GM11168 (cell line): ENCODE results near the gene DOCK8.

Experiments used
- in situ Hi-C: fragments of 300-500 bp; cut with MboI; formaldehyde crosslinking; loops from one replicate; pipeline ENCODE4 v1.12.0; 2022; ENCODE audit warnings: low sequenced_read_pairs; ENCODE audit not compliant: unreplicated experiment

DOCK8 gene

DNA sequence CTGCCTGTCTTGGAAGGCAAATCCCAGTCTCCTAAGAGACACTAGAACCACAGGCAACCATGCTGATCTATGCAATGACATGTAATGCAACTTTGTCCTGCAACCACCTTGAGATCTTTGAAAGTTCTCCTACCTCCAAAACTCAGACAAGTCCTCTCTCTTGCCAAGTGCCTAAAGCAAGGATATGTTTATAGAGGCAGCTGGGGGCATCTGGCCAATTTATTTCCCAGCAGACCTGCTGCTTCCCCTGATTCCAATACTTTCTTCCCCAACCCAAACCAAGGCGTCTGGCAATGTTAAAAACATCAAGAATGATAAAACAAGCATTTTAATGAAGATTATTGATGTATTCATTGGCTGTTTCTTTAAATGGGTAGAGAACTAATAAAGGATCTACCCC is 138.4 kb downstream of the DOCK8 start:
- in situ Hi-C loops = no loop called here

DNA sequence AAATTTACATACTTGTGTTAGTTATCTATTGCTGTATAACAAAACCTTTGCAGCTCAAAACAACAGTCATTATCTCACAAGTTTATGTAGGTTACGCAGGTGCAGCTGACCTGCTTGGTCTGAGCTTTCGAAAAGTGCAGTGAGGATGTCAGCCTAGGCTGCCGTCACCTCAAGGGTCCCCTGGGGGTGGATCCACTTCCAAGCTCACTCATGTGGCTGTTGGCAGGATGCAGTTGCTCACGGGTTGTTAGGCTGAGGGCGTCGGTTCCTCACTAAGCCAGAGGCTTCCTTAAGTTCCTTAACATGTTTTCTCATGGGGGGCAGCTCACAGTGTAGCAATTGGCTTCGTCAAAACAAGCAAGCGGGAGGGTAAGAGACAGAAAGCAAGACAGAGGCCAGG is 139.8 kb downstream of the DOCK8 start:
- in situ Hi-C loops = no loop called here

DNA sequence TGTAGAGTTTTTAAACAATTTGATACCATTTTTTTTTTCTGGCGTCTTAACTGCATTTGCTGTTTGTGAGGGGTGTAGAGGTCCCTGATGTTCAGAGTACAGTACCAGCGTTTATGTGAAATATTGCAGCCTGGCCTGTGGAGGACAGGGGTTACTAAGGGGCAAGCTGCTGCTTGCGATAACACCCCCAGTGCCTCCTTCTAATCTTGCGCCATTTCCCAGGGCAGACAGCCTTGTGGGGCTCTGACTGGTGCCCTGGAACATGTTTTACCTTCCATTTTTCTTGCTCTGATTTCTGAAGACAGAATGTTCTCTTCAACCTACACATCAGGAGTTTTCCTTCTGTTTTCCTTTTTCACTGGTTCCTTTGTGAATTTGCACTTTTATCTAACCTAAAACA is 142.9 kb downstream of the DOCK8 start:
- in situ Hi-C loops = no loop called here

DNA sequence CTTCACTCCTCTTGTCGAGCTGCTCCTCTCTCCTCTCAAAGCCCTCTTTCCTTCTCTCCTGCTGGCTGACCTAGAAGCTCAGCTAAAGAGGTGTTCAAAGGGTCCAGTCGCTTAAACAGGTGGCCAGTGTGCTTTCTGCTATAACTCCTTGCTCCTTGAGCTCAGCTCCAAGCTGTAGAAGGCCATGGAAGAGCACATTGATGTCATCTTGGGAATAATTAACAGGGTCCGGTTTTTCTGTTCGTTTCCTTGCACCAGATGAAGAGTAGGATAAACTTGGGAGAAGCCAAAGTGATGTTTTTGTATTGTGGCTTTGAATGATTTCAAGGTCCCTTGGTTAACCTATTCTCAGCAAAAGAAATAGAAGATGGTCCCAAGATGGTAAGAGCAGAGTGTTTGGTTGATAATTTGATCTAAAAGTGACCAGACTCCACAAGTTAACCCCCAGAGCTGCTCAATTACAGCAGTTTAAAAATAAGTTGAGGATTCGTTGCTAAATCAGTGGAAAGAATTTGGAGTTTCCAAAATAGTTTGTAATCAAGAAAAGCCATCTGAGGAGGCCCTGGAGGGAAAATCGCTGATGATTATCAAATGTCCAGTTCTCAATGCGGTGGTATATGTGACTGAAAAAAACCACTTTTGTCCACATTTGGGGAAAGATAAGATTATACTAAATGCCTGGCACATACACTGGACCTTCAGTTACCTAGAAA is 148.1 kb downstream of the DOCK8 start:
- in situ Hi-C loops = no loop called here

DNA sequence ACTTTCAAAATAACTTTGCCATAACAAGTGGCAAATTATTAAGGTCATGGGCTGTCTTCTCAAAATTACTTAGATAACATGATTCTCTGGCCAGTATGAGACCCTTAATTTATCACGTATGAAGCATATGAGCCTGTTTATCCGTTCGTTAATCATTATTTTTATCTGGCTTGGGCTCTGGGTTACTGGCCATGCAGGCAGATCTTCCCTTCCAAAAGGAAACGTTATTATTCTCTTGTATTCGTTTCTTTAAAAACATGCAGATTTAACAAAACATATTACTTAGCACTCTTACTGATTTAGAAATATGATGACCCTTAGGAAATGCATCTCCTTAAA is 148.6 kb downstream of the DOCK8 start:
- in situ Hi-C loops = no loop called here

DNA sequence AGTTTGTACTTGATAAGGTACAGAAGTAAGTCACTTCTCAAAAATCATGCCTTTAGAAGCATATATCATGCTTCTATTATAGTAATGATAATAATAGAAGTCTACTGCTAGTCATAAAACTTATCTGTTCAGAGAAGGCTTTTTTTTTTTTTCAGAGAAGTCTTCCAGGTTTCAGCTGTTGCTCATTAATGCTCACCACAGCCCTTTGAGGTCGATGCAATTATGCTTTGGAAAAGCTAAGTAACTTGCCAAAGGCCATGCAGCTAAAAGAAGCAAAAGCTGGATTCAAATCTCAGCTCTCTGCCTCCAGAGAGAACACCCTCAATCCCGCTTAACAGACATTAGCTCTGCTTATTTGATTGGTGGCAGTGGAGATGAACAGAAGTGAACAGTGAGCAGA is 150.8 kb downstream of the DOCK8 start:
- in situ Hi-C loops = loop anchor here (5.0 kb wide), 1 partner anchor 37 kb away; no protein-coding TSS in a partner anchor

DNA sequence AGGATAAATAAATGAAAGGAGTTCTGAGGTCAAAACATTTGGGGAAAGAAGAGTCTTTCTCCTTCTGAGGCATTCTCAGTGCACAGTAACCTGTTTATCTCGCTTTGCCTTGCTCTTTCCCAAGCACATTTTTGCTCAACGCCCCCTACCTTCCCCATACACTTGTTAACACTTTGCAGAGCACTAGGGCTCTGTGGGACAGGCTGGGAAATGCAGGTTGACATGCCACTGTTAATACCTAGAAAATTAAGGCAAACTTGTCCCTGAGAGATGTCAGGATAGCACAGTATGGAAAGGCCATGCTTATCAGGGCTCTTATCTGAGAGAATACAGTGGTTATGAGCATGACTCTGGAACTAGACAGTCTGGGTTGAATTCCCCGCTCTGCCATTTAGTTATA is 152.0 kb downstream of the DOCK8 start:
- in situ Hi-C loops = loop anchor here (5.0 kb wide), 1 partner anchor 36 kb away; no protein-coding TSS in a partner anchor

DNA sequence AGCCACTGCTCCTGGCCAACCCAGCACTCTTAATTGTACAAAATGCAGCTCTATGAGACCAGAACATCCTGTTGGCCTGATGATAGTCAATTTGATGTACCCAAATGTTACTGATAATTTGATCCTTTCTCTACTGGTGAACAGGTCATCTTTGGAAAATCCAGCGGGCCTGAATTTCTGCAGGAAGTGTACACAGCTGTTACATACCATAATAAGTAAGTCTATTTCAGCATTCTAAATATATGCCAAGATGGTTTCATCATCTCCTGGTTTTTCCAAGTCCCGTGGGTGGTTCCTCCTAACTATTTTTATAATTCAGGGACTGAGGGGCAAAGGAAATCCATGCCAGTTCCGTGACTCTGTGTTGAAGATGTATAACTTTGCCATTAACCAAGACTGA is 155.4 kb downstream of the DOCK8 start:
- in situ Hi-C loops = no loop called here

DNA sequence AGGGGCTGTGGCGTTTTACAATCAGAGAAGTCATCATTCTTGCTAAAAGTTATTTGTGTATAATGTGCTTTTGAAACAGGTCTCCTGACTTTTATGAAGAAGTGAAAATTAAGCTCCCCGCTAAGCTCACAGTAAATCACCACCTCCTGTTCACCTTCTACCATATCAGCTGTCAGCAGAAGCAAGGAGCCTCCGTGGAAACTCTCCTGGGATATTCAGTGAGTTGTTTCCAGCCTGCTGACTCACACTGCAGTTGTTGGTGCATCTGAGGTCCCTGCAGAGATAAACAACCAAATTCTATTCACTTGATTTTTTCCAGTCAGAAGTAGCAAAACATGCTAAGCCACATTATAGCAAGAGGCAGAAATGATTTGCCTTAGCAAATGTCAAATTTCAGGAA is 156.7 kb downstream of the DOCK8 start:
- in situ Hi-C loops = no loop called here

DNA sequence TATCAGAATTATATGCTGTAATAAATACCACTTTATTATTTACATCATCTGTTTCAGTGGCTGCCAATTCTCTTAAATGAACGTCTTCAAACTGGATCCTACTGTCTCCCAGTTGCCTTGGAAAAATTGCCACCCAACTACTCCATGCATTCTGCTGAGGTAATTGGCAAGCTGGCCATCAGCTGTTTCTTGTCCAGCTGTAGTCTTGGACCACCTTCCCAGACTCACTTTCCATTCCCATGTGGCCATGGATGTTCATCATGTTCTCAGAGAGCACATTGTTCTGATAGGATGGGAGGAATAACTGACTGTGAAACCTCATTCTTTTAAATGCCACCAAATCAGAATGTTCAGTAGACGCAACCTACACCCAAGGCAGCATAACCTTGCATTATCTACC is 157.5 kb downstream of the DOCK8 start:
- in situ Hi-C loops = no loop called here

DNA sequence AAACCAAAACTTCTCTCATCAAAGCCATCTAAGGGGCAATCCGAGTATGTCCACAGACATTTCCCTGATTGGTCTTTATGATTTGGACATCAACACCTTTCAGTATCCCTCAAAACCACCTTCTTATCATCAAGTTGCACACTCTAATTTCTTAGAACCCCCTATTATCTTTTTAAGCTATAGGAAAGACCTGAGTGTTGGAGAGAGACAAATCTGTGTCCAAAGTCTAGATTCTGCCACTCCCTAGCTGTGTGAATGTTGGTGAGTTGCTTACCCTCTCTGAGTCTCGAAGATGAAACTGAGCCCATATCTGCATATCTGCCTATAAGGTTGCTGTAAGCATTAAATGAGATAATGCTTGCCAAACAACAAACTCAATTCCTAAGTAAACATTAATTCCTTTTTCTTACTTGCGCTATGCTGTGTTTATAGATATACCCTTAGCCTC is 159.1 kb downstream of the DOCK8 start:
- in situ Hi-C loops = no loop called here

DNA sequence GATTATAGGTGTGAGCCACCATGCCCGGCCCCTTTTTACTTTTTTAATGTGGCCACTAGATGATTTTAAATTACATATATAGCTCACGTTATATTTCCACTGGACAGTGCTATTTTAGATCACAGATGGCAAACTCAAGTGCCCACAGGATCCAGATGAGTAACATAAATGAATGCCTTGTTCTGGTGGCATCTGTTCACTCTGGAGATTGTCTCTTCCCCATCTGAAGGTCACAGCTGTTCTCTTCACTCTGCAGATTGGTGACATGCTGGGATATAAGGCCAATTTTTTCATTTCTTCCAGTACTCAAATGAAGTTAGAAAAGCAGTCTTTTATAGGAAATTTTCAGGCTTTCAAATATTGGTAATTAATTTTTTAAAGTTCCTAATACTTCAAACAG is 160.1 kb downstream of the DOCK8 start:
- in situ Hi-C loops = no loop called here

DNA sequence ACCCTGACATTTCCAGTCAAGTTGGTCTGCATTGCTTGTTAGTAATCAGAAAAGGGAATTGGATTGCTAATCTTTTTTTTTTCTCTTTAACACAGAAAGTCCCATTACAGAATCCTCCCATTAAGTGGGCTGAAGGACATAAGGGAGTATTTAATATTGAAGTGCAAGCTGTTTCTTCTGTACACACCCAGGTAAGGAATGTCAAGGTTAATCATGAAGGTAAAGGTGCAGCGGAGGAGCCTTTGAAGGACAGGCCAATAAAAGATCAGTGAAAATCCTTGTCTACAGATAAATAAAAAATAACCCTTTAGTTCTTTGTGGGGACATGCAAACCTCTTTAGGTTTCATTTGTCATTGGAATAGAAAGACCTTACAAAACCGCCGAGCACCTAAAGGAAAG is 161.4 kb downstream of the DOCK8 start:
- in situ Hi-C loops = no loop called here

DNA sequence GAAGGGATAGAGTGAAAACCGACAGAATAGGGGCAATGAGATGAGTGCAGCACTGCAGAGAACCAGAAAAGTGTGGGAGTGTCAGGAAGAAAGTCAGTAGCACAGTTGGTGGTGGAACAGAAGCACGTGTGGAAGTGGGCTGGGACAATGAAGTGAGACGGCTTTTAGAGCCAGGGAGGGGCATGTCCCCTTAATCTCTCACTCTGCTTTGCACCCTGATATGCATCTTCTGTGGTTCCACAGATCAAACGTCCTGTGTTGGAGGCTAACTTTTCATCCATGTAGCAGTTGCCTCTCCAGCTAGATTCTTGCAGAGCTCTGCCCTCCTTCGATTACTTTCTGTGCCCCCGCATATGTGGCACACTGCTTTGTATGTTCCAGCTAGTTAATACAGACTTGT is 163.6 kb downstream of the DOCK8 start:
- in situ Hi-C loops = no loop called here

DNA sequence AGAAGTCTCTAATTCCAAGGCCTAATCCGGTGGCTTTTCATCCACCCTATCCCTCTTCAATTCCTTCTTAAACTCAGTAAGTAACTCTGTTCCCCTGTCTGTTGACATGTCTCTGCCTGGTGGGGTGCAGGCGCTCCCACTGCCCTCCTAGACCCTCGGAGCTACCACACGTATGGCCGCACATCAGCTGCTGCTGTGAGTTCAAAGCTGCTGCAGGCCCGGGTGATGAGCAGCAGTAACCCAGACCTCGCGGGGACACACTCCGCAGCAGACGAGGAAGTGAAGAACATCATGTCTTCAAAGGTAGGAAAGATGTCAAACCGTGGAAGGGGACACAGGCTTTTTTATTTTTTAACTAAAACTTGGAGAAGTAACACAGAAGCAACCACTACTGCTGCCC is 167.7 kb downstream of the DOCK8 start:
- in situ Hi-C loops = no loop called here

DNA sequence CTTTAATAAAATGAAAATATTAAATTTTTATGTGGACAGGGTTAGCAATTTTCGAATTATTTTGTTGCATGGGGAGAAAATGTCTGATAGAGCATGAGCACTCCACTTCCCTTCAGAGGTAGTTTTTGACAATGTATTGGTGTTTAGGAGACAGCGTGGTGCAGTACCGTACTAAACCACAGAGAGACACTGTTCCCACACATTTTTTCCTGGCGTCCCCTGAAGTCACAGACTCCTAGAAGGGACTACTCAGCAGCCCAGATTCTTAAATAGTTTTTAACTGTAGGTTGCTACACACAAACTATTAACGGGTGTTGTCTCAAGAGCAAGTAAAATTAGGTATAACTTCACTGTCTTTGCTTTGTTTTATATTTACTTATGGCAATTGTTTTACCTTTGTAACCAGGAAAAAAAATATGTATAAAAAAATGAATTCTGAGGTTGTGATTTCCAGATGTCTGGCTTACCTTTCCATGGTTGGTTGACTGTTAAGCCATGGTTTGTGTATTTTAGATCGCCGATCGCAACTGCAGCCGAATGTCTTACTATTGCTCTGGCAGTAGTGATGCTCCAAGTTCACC is 171.2 kb downstream of the DOCK8 start:
- in situ Hi-C loops = no loop called here

DNA sequence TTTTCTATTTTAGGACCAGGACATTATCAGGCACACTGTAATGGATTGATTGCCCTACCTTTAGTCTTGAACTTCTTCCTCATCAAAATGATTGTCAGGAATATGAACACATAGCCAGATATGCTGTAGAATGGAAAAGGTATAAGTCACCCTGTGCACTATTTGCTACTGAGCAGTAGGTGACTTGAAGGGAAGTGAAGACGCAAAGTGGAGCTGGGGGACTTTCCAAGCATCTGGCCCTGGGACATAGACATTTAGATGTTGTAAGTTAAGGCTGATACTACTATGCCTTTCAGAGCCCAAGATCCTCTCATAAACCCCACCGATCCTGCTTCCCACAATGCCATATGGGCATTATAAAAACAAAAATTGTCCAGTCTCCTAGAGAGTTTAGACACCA is 174.5 kb downstream of the DOCK8 start:
- in situ Hi-C loops = no loop called here

DNA sequence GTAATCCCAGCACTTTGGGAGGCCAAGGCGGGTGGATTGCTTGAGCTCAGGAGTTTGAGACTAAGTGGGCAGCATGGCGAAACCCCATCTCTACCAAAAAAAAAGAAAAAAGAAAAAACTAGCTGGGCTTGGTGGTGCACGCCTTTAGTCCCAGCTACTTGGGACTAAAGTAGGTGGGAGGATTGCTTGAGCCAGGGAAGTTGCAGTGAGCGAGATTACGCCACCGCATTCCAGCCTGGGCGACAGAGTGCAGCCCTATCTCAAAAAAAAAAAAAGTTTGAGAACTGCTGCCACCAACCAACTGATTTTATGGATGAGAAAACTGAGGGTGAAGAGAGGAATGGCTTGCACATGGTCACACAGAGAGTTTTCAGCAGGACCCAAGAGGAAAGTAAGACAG is 175.1 kb downstream of the DOCK8 start:
- in situ Hi-C loops = no loop called here

DNA sequence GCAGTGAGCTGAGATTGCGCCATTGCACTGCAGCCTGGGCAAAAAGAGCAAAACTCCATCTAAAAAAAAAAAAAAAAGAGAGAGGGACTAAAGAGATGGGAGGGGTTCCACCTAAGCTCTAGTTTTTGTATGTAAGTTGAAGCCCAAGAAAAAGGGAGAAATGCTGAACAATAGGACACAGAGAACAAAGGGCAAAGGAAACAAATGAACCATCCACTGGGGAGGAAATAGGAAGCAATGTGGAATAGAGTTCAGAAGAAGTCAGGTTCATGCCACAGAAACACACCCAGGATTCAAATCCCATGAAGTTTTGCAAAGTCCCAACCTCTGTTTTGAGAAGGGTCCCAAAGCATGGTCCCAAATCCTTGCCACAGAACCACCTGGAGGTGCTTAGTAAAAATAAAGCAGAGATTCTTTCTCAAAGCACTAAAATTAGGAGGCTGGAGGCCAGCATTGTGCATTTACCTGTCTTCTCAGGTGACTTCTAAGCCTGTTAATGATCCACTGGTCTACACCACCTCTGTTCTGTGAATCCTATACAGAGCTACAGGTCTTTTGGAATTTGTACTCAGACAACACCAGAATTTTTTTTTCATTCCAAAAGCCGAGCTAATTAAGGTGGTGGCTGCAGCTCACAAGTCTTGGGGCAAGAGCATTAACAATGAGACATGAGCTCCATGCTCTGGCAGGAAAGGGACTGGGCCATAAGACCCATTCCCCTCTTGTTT is 177.6 kb downstream of the DOCK8 start:
- in situ Hi-C loops = no loop called here

DNA sequence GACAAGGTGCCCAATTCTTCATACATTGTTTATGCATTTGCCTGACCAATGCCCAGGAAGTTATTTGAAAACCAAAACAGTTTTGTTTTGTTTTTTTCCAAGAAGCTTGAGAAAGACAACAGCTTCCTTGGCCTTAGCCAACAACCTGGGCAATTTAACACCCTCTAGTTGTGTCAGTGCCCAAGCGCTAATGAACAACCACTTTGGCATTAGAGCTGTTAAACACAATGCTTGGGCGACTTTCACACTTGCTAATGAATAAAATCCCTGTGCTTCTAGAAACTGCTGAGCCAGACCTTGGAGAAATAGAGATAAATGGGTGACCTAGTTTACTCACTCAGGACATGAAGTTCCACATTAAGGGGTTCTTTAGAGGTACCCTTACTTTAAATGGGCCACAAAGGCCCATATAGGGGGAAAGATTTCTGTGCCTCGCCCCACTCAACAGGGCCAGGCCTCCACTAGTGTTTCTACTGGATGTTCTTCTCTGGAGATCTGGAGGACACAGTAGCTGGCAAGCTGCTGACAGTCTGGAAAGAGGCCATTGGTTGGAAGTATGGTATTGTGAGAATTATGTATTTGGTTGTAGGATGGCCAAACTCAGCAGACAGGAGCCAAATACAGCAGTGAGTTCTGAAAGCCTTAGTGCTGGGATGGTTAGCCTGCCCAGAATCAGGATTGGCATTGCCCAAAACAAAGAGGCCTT is 179.8 kb downstream of the DOCK8 start:
- in situ Hi-C loops = no loop called here

DNA sequence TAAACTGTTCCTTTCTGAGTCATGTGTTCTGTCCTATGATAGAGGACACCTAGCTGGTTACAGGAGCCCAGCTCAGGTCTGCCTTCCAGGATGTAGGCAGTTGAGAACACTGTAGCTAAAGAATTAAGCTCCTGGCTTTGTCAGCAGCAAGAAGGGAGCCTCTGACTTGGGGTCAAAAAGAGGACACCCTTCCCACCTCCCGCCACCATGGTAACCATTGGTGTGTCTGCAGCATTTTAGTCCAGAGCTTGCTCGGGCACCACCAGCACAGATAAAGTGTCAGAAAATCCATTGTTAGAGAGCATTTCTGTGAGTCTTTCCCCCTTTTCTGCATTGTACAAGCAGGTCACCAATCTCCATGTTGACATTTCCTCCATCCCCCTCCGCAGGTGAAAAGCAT is 181.7 kb downstream of the DOCK8 start:
- in situ Hi-C loops = no loop called here
